GM23338 (cell line): ENCODE data around the gene KRTAP3-2. TPM values are rescaled to one million over a fixed set of nuclear protein-coding genes. Genes with fewer than 3 reads are reported as not detected.
A peak's percentile ranks its signal among the peaks of the same experiment; 100 is the strongest.

Experiments used
- ATAC-seq: fragments of 200-7000 bp; cut with Tn5 transposase; 3 replicates; pipeline ENCODE4 v1.9.1; 2020
- DNase-seq: peaks from one replicate; pipeline ENCODE4 v3.0.0-alpha.2; 2015; ENCODE audit warnings: low spot score
- H2AFZ ChIP-seq: fragments of 200-600 bp; sonication (generic); 2 replicates; pipeline ENCODE4 v1.8.0; 2016; ENCODE audit warnings: antibody characterized with exemption, mild to moderate bottlenecking, moderate library complexity
- H3F3A ChIP-seq: fragments of 200-600 bp; sonication (generic); replicated peaks from 2 replicates; pipeline ENCODE4 v1.8.0; 2017; ENCODE audit warnings: antibody characterized with exemption, mixed run types, low read depth
- H3K27ac ChIP-seq: fragments of 200-600 bp; sonication (generic); 2 replicates; pipeline ENCODE4 v1.6.1; 2016; ENCODE audit warnings: low read depth
- H3K27me3 ChIP-seq: fragments of 200-600 bp; sonication (generic); 2 replicates; pipeline ENCODE4 v1.8.0; 2016; ENCODE audit warnings: mild to moderate bottlenecking, mixed run types, moderate library complexity; ENCODE audit not compliant: insufficient read depth
- H3K36me3 ChIP-seq: fragments of 200-600 bp; sonication (generic); 2 replicates; pipeline ENCODE4 v1.8.0; 2016; ENCODE audit warnings: mild to moderate bottlenecking; ENCODE audit not compliant: insufficient read depth
- H3K4me1 ChIP-seq: fragments of 200-600 bp; sonication (generic); 2 replicates; pipeline ENCODE4 v1.8.0; 2016; ENCODE audit warnings: mild to moderate bottlenecking, moderate library complexity; ENCODE audit not compliant: insufficient read depth
- H3K4me2 ChIP-seq: fragments of 200-600 bp; sonication (generic); 2 replicates; pipeline ENCODE4 v1.7.1; 2017; ENCODE audit warnings: mixed run types
- H3K4me3 ChIP-seq: fragments of 200-600 bp; sonication (generic); 2 replicates; pipeline ENCODE4 v1.6.1; 2016; ENCODE audit warnings: mixed run types
- H3K79me2 ChIP-seq: fragments of 200-600 bp; sonication (generic); replicated peaks from 2 replicates; pipeline ENCODE4 v1.8.0; 2017; ENCODE audit warnings: mild to moderate bottlenecking; ENCODE audit not compliant: insufficient read depth
- H3K9me2 ChIP-seq: fragments of 200-600 bp; sonication (generic); 2 replicates; pipeline ENCODE4 v1.8.0; 2017; ENCODE audit not compliant: insufficient read depth
- H4K20me1 ChIP-seq: fragments of 200-600 bp; sonication (generic); replicated peaks from 2 replicates; pipeline ENCODE4 v1.8.0; 2017; ENCODE audit warnings: mild to moderate bottlenecking; ENCODE audit not compliant: insufficient read depth
- H3K27ac Mint-ChIP-seq: 2 replicates; pipeline ENCODE4 v1.8.0; 2020; ENCODE audit warnings: inconsistent platforms, mild to moderate bottlenecking, moderate library complexity, mixed read lengths
- H3K27me3 Mint-ChIP-seq: 3 replicates; pipeline ENCODE4 v1.8.0; 2022; ENCODE audit warnings: low read depth, mild to moderate bottlenecking, moderate library complexity, mixed read lengths, inconsistent platforms; ENCODE audit not compliant: insufficient read depth, poor library complexity
- H3K36me3 Mint-ChIP-seq: 3 replicates; pipeline ENCODE4 v1.8.0; 2021; ENCODE audit warnings: low read depth, mild to moderate bottlenecking, inconsistent platforms, moderate library complexity, mixed read lengths
- H3K4me1 Mint-ChIP-seq: 3 replicates; pipeline ENCODE4 v1.8.0; 2020; ENCODE audit warnings: mild to moderate bottlenecking, inconsistent platforms, mixed read lengths
- H3K4me3 Mint-ChIP-seq: 3 replicates; pipeline ENCODE4 v1.8.0; 2021; ENCODE audit warnings: moderate library complexity, mild to moderate bottlenecking, inconsistent platforms, mixed read lengths
- H3K9me3 Mint-ChIP-seq: 3 replicates; pipeline ENCODE4 v1.8.0; 2020; ENCODE audit warnings: moderate library complexity, mild to moderate bottlenecking, inconsistent platforms, mixed read lengths
- CREB1 ChIP-seq: fragments of 250-450 bp; sonication (Bioruptor Pico); IDR thresholded peaks from 2 replicates; pipeline ENCODE4 v1.5.0; 2020; ENCODE audit warnings: low read depth, mild to moderate bottlenecking, moderate library complexity
- ETS1 ChIP-seq: IDR thresholded peaks from 2 replicates; pipeline ENCODE4 v1.6.1; 2016; ENCODE audit warnings: antibody characterized with exemption
- EZH2 ChIP-seq: fragments of 200-600 bp; sonication (generic); IDR thresholded peaks from one replicate; pipeline ENCODE4 v1.8.0; 2017; ENCODE audit warnings: antibody characterized with exemption, mild to moderate bottlenecking, low read depth; ENCODE audit not compliant: unreplicated experiment
- EZH2phosphoT487 ChIP-seq: fragments of 200-600 bp; sonication (generic); IDR thresholded peaks from one replicate; pipeline ENCODE4 v1.8.1; 2018; ENCODE audit warnings: antibody characterized with exemption; ENCODE audit not compliant: unreplicated experiment
- JUNB ChIP-seq: IDR thresholded peaks from one replicate; pipeline ENCODE4 v1.6.1; 2016; ENCODE audit warnings: antibody characterized with exemption; ENCODE audit not compliant: unreplicated experiment
- NANOG ChIP-seq: IDR thresholded peaks from 2 replicates; pipeline ENCODE4 v1.6.1; 2016; ENCODE audit warnings: antibody characterized with exemption, borderline replicate concordance
- POLR2AphosphoS5 ChIP-seq: IDR thresholded peaks from 2 replicates; pipeline ENCODE4 v1.6.1; 2016; ENCODE audit warnings: antibody characterized with exemption, low read depth
- STAT1 ChIP-seq: IDR thresholded peaks from one replicate; pipeline ENCODE4 v1.6.1; 2016; ENCODE audit warnings: antibody characterized with exemption; ENCODE audit not compliant: unreplicated experiment
- ZNF114 ChIP-seq: fragments of 250-450 bp; sonication (Bioruptor Pico); IDR thresholded peaks from 2 replicates; pipeline ENCODE4 v1.5.0; 2020; ENCODE audit warnings: mild to moderate bottlenecking, moderate library complexity
- ZNF331 ChIP-seq: fragments of 250-450 bp; sonication (Bioruptor Pico); IDR thresholded peaks from 2 replicates; pipeline ENCODE4 v1.5.0; 2020; ENCODE audit warnings: low read depth, mild to moderate bottlenecking, moderate library complexity
- ZNF462 ChIP-seq: fragments of 250-450 bp; sonication (Bioruptor Pico); IDR thresholded peaks from 2 replicates; pipeline ENCODE4 v1.5.0; 2020; ENCODE audit warnings: mild to moderate bottlenecking, moderate library complexity
- polyA plus RNA-seq: library from polyadenylated mRNA; unstranded; fragments of >200 nt; fragmentation: Nextera tagmentation; extraction: Ambion mirVana; gene quantifications from 2 replicates; pipeline ENCODE4 v1.2.1, GENCODE V29; 2016
- total RNA-seq: library from RNA; depleted of rRNA; stranded (reverse); fragments of >200 nt; shearing (Covaris generic); gene quantifications from 2 replicates; pipeline ENCODE4 v1.2.3, GENCODE V29; 2014
- TF ChIP-seq, protein P1 (sequence below): IDR thresholded peaks from one replicate; pipeline ENCODE4 v1.6.1; 2018; ENCODE audit warnings: antibody characterized with exemption; ENCODE audit not compliant: unreplicated experiment
- TF ChIP-seq, protein P2 (sequence below), 2 experiments: fragments of 200-600 bp in 1 of 2; sonication (generic) in 1 of 2; conservative IDR thresholded peaks; 2 replicates each; pipeline versions ENCODE4 v1.5.1 to v1.6.1; 2016 to 2017; ENCODE audit warnings: antibody characterized with exemption in 2 of 2, low read depth in 2 of 2, mild to moderate bottlenecking in 2 of 2, moderate library complexity in 1 of 2

KRTAP3-2 gene
- total and polyA plus RNA-seq, 2 experiments from 2014 or later, result not detected

- Histone ChIP-seq H3K4me2 (no peak overlapping the region), H3K4me3 (no peak overlapping the region), H4K20me1 (no peaks in the 10 kb centered on the region), H3K9me2 (0 out of 2 replicates have a peak, but pooled peaks cover 3% of the 10 kb centered on the region), H3K4me1 (0 out of 2 replicates have a peak, but pooled peaks cover 3% of the 10 kb centered on the region), H3K27ac (no peak overlapping the region), H3K27me3 (no peaks in the 10 kb centered on the region), H2AFZ (peak overlapping the region; percentile 84), H3K79me2 (no peaks in the 10 kb centered on the region), H3K36me3 (no peaks in the 10 kb centered on the region), H3F3A (no peaks in the 10 kb centered on the region)
- Mint-ChIP-seq H3K36me3 (no peaks in the 10 kb centered on the region), H3K27ac (no peak overlapping the region), H3K4me3 (no peak overlapping the region), H3K9me3 (no peaks in the 10 kb centered on the region), H3K4me1 (peaks cover 11% of the 10 kb centered on the region; the same call in 2 of the 3 replicates), H3K27me3 (peaks cover 6% of the 10 kb centered on the region)
- ATAC-seq (peak; percentile 81), DNase-seq (peak; percentile 12)
- TF ChIP-seq JUNB (no peak), CREB1 (CRISPR knock-in tag) (no peak), ZNF331 (CRISPR knock-in tag) (no peak), EZH2phosphoT487 (no peak), ZNF114 (no peak), EZH2 (no peak), POLR2AphosphoS5 (no peak), STAT1 (no peak), ZNF462 (CRISPR knock-in tag) (no peak), ETS1 (no peak), NANOG (no peak)
- TF ChIP-seq, protein P1, sequence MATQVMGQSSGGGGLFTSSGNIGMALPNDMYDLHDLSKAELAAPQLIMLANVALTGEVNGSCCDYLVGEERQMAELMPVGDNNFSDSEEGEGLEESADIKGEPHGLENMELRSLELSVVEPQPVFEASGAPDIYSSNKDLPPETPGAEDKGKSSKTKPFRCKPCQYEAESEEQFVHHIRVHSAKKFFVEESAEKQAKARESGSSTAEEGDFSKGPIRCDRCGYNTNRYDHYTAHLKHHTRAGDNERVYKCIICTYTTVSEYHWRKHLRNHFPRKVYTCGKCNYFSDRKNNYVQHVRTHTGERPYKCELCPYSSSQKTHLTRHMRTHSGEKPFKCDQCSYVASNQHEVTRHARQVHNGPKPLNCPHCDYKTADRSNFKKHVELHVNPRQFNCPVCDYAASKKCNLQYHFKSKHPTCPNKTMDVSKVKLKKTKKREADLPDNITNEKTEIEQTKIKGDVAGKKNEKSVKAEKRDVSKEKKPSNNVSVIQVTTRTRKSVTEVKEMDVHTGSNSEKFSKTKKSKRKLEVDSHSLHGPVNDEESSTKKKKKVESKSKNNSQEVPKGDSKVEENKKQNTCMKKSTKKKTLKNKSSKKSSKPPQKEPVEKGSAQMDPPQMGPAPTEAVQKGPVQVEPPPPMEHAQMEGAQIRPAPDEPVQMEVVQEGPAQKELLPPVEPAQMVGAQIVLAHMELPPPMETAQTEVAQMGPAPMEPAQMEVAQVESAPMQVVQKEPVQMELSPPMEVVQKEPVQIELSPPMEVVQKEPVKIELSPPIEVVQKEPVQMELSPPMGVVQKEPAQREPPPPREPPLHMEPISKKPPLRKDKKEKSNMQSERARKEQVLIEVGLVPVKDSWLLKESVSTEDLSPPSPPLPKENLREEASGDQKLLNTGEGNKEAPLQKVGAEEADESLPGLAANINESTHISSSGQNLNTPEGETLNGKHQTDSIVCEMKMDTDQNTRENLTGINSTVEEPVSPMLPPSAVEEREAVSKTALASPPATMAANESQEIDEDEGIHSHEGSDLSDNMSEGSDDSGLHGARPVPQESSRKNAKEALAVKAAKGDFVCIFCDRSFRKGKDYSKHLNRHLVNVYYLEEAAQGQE, result no peak
- TF ChIP-seq, protein P2, sequence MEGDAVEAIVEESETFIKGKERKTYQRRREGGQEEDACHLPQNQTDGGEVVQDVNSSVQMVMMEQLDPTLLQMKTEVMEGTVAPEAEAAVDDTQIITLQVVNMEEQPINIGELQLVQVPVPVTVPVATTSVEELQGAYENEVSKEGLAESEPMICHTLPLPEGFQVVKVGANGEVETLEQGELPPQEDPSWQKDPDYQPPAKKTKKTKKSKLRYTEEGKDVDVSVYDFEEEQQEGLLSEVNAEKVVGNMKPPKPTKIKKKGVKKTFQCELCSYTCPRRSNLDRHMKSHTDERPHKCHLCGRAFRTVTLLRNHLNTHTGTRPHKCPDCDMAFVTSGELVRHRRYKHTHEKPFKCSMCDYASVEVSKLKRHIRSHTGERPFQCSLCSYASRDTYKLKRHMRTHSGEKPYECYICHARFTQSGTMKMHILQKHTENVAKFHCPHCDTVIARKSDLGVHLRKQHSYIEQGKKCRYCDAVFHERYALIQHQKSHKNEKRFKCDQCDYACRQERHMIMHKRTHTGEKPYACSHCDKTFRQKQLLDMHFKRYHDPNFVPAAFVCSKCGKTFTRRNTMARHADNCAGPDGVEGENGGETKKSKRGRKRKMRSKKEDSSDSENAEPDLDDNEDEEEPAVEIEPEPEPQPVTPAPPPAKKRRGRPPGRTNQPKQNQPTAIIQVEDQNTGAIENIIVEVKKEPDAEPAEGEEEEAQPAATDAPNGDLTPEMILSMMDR (conservative IDR thresholded peaks at IDR 0.05; ENCODE audit: low read depth in 2 of 2), result no peak
These were observed 19.6 kb downstream of the KRTAP3-2 start for GRCh38 chr17:40980117-40980516.
